ENCODE results near the gene RBCK1.

The RBCK1 gene

GRCh38 chr20:402496-402885 is 5.6 kb upstream of the RBCK1 start:
- DNase-seq (ENCODE audit: insufficient read length, low spot score): no peak
- no peak for TF ChIP-seq CTCF (IDR thresholded peaks at IDR 0.05; ENCODE audit: insufficient read depth, missing control alignments)
- no peak for FAIRE-seq

GRCh38 chr20:402898-403581 is 5.1 kb upstream of the RBCK1 start:
- no peak for DNase-seq (ENCODE audit: insufficient read length, low spot score)
- no peak for FAIRE-seq
- no peak for TF ChIP-seq CTCF (IDR thresholded peaks at IDR 0.05; ENCODE audit: insufficient read depth, missing control alignments)

GRCh38 chr20:403582-403957 is 4.5 kb upstream of the RBCK1 start:
- TF ChIP-seq CTCF (IDR thresholded peaks at IDR 0.05; ENCODE audit: insufficient read depth, missing control alignments): no peak
- FAIRE-seq (no peak), DNase-seq (ENCODE audit: insufficient read length, low spot score) (no peak)

GRCh38 chr20:404088-404487 is 4.0 kb upstream of the RBCK1 start:
- TF ChIP-seq CTCF (IDR thresholded peaks at IDR 0.05; ENCODE audit: insufficient read depth, missing control alignments): no peak
- FAIRE-seq: no peak
- no peak for DNase-seq (ENCODE audit: insufficient read length, low spot score)

GRCh38 chr20:406200-407132 is 1.6 kb upstream of the RBCK1 start:
- DNase-seq (ENCODE audit: insufficient read length, low spot score): no peak
- TF ChIP-seq CTCF (IDR thresholded peaks at IDR 0.05; ENCODE audit: insufficient read depth, missing control alignments): no peak
- FAIRE-seq: no peak

GRCh38 chr20:407133-407952 is 756 bp upstream of the RBCK1 start:
- FAIRE-seq (no peak), DNase-seq (ENCODE audit: insufficient read length, low spot score) (peak; percentile 68)
- no peak for TF ChIP-seq CTCF (IDR thresholded peaks at IDR 0.05; ENCODE audit: insufficient read depth, missing control alignments)
